Ovary (tissue), 3 donors: Measurements from ENCODE around the gene IL15.

Source experiments
- CTCF ChIP-seq, 3 donors: fragments of 450-650 bp in 2 of 3; fragments of 200-600 bp in 1 of 3; IDR thresholded peaks; one replicate each; pipeline versions ENCODE4 v1.5.1 to v1.8.0; 2016 to 2022; ENCODE audit warnings: antibody characterized with exemption in 3 of 3, mild to moderate bottlenecking in 1 of 3
- EP300 ChIP-seq: sonication (generic); formaldehyde crosslinking; IDR thresholded peaks from one replicate; pipeline ENCODE4 v1.6.1; 2017; ENCODE audit warnings: antibody characterized with exemption
- POLR2A ChIP-seq: fragments of 450-650 bp; IDR thresholded peaks from one replicate; pipeline ENCODE4 v1.6.1; 2017; ENCODE audit warnings: antibody characterized with exemption, mild to moderate bottlenecking, moderate library complexity
- donor health status: DM: no; HTN: no; CAD: no.

- no peak for TF ChIP-seq CTCF (IDR thresholded peaks at IDR 0.05)
- no peak for TF ChIP-seq EP300
- TF ChIP-seq POLR2A = no peak
Measured at GRCh38 chr4:141625023-141625422, 11.4 kb upstream of the IL15 start.
